NB4 (cell line): ENCODE results near the gene RPAP3.

Experiments
- CTCF ChIP-seq: IDR thresholded peaks from one replicate; pipeline ENCODE4 v1.5.1; 2012; ENCODE audit warnings: low read depth, low read length
- MAX ChIP-seq: IDR thresholded peaks from 2 replicates; pipeline ENCODE4 v1.6.1; 2011; ENCODE audit warnings: low read depth, low read length
- MYC ChIP-seq: IDR thresholded peaks from 2 replicates; pipeline ENCODE4 v1.6.1; 2011; ENCODE audit warnings: low read depth, low read length
- POLR2A ChIP-seq: IDR thresholded peaks from 2 replicates; pipeline ENCODE4 v1.6.1; 2011; ENCODE audit warnings: mild to moderate bottlenecking; ENCODE audit not compliant: insufficient read length; ENCODE audit errors: extremely low read depth

- TF ChIP-seq CTCF: no peak
- TF ChIP-seq POLR2A: no peak
- TF ChIP-seq MAX: no peak
- TF ChIP-seq MYC: no peak
Measured at GRCh38 chr12:47734725-47735480, 29.1 kb upstream of the RPAP3 start.
